ENCODE results near the gene PRDM15.

Gene PRDM15

GRCh38 chr21:41868062-41868710 lies 11.0 kb downstream of the PRDM15 start:
- in situ Hi-C loops (cut with MboI; ENCODE audit: low pct_unique_long_range_greater_than_20kb, low sequenced_read_pairs): no loop called here
- DNase-seq: no peak

- in situ Hi-C loops (cut with MboI; ENCODE audit: low pct_unique_long_range_greater_than_20kb, low sequenced_read_pairs): no loop called here
- DNase-seq: no peak
Observed at GRCh38 chr21:41867313-41867712, 11.8 kb downstream of the PRDM15 start.

- no peak for DNase-seq
- in situ Hi-C loops (cut with MboI; ENCODE audit: low pct_unique_long_range_greater_than_20kb, low sequenced_read_pairs): no loop called here
Observed at GRCh38 chr21:41866274-41866809, 12.8 kb downstream of the PRDM15 start.

- DNase-seq: no peak
- in situ Hi-C loops (cut with MboI; ENCODE audit: low pct_unique_long_range_greater_than_20kb, low sequenced_read_pairs): no loop called here
Observed at GRCh38 chr21:41865002-41865777, 14.0 kb downstream of the PRDM15 start.

- in situ Hi-C loops (cut with MboI; ENCODE audit: low pct_unique_long_range_greater_than_20kb, low sequenced_read_pairs): no loop called here
- no peak for DNase-seq
Observed at GRCh38 chr21:41864311-41865001, 14.7 kb downstream of the PRDM15 start.

- in situ Hi-C loops (cut with MboI; ENCODE audit: low pct_unique_long_range_greater_than_20kb, low sequenced_read_pairs): no loop called here
- DNase-seq: no peak
Observed at GRCh38 chr21:41863439-41863740, 15.8 kb downstream of the PRDM15 start.

- no peak for DNase-seq
- in situ Hi-C loops (cut with MboI; ENCODE audit: low pct_unique_long_range_greater_than_20kb, low sequenced_read_pairs): no loop called here
Observed at GRCh38 chr21:41861987-41862386, 17.2 kb downstream of the PRDM15 start.

GRCh38 chr21:41861255-41861654 lies 17.9 kb downstream of the PRDM15 start:
- no peak for DNase-seq
- in situ Hi-C loops (cut with MboI; ENCODE audit: low pct_unique_long_range_greater_than_20kb, low sequenced_read_pairs): no loop called here

- in situ Hi-C loops (cut with MboI; ENCODE audit: low pct_unique_long_range_greater_than_20kb, low sequenced_read_pairs): no loop called here
- no peak for DNase-seq
Observed at GRCh38 chr21:41859297-41859980, 19.7 kb downstream of the PRDM15 start.

- in situ Hi-C loops (cut with MboI; ENCODE audit: low pct_unique_long_range_greater_than_20kb, low sequenced_read_pairs): no loop called here
Observed at GRCh38 chr21:41858466-41859296, 20.5 kb downstream of the PRDM15 start.

GRCh38 chr21:41857771-41858300 lies 21.3 kb downstream of the PRDM15 start:
- no peak for DNase-seq
- in situ Hi-C loops (cut with MboI; ENCODE audit: low pct_unique_long_range_greater_than_20kb, low sequenced_read_pairs): no loop called here

More at GRCh38 chr21:41858466-41859296, 20.5 kb downstream of the PRDM15 start:
- DNase-seq: no peak

- in situ Hi-C loops (cut with MboI; ENCODE audit: low pct_unique_long_range_greater_than_20kb, low sequenced_read_pairs): no loop called here
- no peak for DNase-seq
Observed at GRCh38 chr21:41856572-41856971, 22.6 kb downstream of the PRDM15 start.

- in situ Hi-C loops (cut with MboI; ENCODE audit: low pct_unique_long_range_greater_than_20kb, low sequenced_read_pairs): no loop called here
- DNase-seq: no peak
Observed at GRCh38 chr21:41854426-41854995, 24.6 kb downstream of the PRDM15 start.

- in situ Hi-C loops (cut with MboI; ENCODE audit: low pct_unique_long_range_greater_than_20kb, low sequenced_read_pairs): no loop called here
- DNase-seq: no peak
Observed at GRCh38 chr21:41852929-41853320, 26.2 kb downstream of the PRDM15 start.

GRCh38 chr21:41852151-41852928 lies 26.8 kb downstream of the PRDM15 start:
- in situ Hi-C loops (cut with MboI; ENCODE audit: low pct_unique_long_range_greater_than_20kb, low sequenced_read_pairs): no loop called here

GRCh38 chr21:41851090-41851790 lies 27.9 kb downstream of the PRDM15 start:
- in situ Hi-C loops (cut with MboI; ENCODE audit: low pct_unique_long_range_greater_than_20kb, low sequenced_read_pairs): no loop called here
- no peak for DNase-seq

More at GRCh38 chr21:41852151-41852928, 26.8 kb downstream of the PRDM15 start:
- DNase-seq: no peak

- no peak for DNase-seq
- in situ Hi-C loops (cut with MboI; ENCODE audit: low pct_unique_long_range_greater_than_20kb, low sequenced_read_pairs): no loop called here
Observed at GRCh38 chr21:41850085-41850484, 29.1 kb downstream of the PRDM15 start.

Data from KBM-7 (cell line).